HG02970 (cell line): ENCODE results near the gene SLC10A4.

Source experiments
- ATAC-seq: cut with Tn5 transposase; IDR thresholded peaks from one replicate; pipeline ENCODE4 v1.9.1; 2021; ENCODE audit warnings: mild to moderate bottlenecking, moderate library complexity, moderate number of reproducible peaks; ENCODE audit not compliant: unreplicated experiment, low FRiP score

Gene SLC10A4

GRCh38 chr4:48484494-48485168 lies 1.5 kb downstream of the SLC10A4 start:
- no peak for ATAC-seq

- ATAC-seq = no peak
These were observed 6.5 kb downstream of the SLC10A4 start for GRCh38 chr4:48489683-48490011.

GRCh38 chr4:48490012-48490679 lies 7.0 kb downstream of the SLC10A4 start, which contains the start of gene ZAR1:
ZAR1 (plus strand) TSS chr4:48490252; CDS start chr4:48490292, 40 bp downstream.
- ATAC-seq = no peak

GRCh38 chr4:48490680-48491513 lies 7.8 kb downstream of the SLC10A4 start:
- no peak for ATAC-seq

GRCh38 chr4:48491514-48492176 lies 8.5 kb downstream of the SLC10A4 start:
- no peak for ATAC-seq

- no peak for ATAC-seq
These were observed 10.4 kb downstream of the SLC10A4 start for GRCh38 chr4:48493452-48494100.

GRCh38 chr4:48495941-48496340 lies 12.8 kb downstream of the SLC10A4 start:
- no peak for ATAC-seq

- no peak for ATAC-seq
These were observed 15.8 kb downstream of the SLC10A4 start for GRCh38 chr4:48498895-48499294.

GRCh38 chr4:48499551-48500066 lies 16.5 kb downstream of the SLC10A4 start:
- ATAC-seq = peak; percentile 64

- no peak for ATAC-seq
These were observed 20.3 kb downstream of the SLC10A4 start for GRCh38 chr4:48503233-48504025.

GRCh38 chr4:48504026-48504330 lies 20.8 kb downstream of the SLC10A4 start:
- no peak for ATAC-seq

GRCh38 chr4:48504352-48504751 lies 21.2 kb downstream of the SLC10A4 start:
- no peak for ATAC-seq

- ATAC-seq = no peak
These were observed 23.6 kb downstream of the SLC10A4 start for GRCh38 chr4:48506716-48507115.

- no peak for ATAC-seq
These were observed 26.4 kb downstream of the SLC10A4 start for GRCh38 chr4:48509543-48509942.

GRCh38 chr4:48518143-48518542 lies 35.0 kb downstream of the SLC10A4 start:
- ATAC-seq = no peak

GRCh38 chr4:48526406-48526805 lies 43.3 kb downstream of the SLC10A4 start:
- no peak for ATAC-seq

GRCh38 chr4:48538358-48538757 lies 55.2 kb downstream of the SLC10A4 start:
- no peak for ATAC-seq
